DMS53 treated with DMSO at 0.1 percent for 48 hours (cell line): ENCODE results near the gene SLIT3.

Source experiments
- DNase-seq: peaks from one replicate; lab custom pipeline; 2025; ENCODE audit not compliant: unreplicated experiment; lab: John Stamatoyannopoulos, UW

Gene SLIT3

GRCh38 chr5:168976311-168976970, 324.5 kb downstream of the SLIT3 start:
- DNase-seq: no peak

- DNase-seq: no peak
These were observed 325.6 kb downstream of the SLIT3 start for GRCh38 chr5:168975331-168975730.

DNA sequence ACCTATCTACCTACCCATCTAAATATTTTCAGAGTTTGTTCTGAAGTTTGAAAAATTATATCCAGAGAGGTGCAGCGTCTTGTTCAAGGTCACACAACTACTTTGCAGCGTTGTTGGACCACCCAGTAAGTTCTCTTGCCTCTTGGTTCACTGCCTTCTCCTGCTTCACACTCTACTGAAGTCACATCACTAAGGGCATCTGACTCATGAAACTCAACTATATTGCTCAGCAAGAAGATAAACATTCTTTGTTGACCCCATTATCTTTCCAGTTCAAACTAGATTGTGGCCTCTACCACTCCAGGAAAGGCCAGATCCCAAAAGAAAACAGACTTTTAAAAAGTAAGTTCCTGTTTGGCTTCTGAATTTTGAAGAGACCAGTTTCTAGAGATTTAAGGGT, 326.9 kb downstream of the SLIT3 start:
- no peak for DNase-seq

GRCh38 chr5:168972731-168973130, 328.2 kb downstream of the SLIT3 start:
- no peak for DNase-seq

- DNase-seq: no peak
These were observed 329.8 kb downstream of the SLIT3 start for GRCh38 chr5:168971100-168971499.

DNA sequence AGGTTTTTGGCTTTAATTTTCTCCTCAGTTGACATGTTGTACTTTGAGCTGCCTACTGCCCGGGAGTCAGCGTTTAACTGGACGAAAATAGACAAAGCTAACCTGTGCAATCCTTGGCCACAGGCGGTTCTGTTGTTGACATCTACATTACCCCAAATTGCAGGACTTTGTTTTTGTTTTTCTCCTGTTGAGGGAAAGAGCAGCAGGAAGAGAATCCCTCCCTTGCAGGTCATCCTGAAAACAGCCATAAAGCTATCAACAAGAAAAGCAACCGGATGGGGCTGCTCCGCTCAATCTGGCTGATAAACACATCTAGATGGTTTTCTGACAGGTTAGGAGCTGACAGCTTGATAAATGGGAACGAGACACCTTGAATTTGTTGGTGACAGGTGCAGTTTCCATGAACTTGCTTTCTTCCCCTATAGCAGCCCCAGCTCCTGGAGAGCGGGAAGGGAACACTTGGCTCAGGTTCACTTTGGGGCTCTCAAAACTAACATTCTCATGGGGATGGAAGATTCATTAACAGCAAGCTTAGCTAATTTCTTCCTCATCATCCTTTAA, 331.5 kb downstream of the SLIT3 start:
- DNase-seq: no peak

DNA sequence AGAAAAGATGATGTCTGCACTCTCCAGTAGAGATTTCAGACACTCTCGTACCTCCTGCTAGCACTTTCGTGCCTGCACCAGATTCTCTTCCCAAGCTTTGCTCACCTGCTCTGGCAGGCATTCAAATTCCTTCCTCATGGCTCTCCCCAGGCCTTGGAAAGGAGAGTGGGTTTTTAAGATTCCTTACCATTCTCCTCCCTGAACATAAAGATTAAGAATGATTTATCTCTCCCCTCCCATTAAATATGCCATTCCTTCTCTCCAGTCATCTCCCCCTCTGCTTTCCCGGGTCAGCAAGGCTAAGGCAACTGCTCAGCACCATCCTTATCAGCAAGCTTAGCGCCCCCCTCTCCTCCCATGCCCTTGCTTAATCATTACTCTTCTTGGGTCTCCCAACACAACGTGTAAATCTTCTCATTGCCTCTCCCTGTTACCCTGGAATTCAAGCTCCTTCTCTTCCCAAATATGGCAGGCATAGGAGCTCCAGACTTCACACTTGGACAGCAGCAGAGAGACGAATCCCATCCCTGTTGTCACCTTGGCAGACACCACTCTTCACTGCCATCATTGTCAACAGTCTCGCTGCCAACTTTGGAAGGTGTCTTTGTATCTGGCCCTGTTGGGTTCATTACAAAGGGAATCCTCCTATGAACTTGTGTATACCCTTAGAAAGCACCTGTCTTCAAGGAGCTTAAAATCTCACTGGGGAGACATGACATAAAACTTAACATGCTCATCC, 332.9 kb downstream of the SLIT3 start:
- no peak for DNase-seq

DNA sequence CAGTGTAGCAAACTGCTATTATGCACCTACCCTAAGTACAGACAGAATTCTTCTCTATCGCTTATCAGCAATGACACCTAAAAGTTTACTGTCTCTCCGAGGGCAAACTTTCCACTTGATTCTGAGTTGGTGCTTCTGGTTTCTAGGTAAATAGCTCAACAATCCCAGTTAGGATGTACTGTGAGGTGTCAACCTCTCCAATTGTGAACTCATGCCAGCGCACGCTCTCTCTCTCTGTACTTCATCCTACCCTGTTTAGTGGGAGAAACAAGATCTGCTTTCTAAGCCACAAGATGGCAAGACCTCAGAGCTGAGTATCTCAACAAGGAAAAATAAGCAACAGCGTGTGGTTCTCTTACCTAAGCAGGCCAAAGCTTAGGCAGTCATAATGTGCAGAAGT, 335.3 kb downstream of the SLIT3 start:
- no peak for DNase-seq

DNA sequence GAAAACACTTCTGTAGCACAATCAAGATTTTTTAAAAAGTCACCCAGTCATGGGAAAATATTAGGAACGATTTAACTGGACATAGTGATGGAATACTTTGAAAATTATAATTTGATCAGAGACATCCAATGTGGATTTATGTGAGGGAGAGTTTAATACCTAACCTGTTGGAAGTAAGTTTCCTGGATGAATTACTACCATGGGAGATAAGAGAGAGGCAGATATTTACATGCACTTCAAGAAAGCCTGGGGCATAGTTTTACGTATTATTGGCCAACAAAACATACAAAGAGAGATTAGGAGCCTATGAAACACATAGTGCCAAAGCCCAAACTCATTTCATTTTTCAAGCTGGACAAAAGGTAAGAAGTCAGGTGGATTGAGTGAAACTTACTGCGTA, 336.8 kb downstream of the SLIT3 start:
- no peak for DNase-seq

DNA sequence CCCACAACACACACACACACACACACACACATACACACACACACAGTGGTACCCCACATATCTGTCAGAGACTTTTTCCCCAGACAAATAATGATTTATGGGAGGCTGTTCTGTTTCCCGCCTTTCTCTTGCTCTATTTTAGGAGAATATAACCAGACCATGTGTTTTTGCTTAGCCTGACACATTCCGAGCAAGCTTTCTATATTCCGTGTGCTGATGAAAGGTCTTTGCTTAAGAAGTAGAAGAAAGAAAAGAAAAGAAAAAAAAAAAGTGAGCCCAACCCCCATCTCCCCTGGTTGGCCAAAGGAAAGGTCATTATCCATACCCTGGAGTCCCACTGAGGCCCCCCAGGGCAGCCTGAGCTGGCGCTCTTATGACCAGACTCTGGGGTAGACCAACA, 338.6 kb downstream of the SLIT3 start:
- no peak for DNase-seq

DNA sequence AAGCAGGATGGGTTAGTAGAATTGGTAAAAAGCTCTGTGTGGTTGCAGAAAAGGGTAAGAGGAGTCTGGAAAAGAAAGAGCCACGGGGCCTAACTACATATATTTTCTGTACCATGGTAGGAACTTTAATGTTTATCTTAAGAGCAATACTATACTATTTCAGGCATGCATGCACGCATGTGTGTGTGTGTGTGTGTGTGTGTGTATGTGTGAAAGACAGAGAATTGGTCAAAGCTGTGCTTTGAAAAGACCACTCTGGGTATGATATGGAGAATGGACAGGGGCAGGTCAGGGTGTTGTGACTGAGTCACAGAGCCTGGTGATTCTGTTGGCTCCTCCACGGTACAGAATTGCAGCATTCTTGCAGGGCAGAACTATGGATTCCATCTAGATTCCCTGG, 339.3 kb downstream of the SLIT3 start:
- DNase-seq: no peak

DNA sequence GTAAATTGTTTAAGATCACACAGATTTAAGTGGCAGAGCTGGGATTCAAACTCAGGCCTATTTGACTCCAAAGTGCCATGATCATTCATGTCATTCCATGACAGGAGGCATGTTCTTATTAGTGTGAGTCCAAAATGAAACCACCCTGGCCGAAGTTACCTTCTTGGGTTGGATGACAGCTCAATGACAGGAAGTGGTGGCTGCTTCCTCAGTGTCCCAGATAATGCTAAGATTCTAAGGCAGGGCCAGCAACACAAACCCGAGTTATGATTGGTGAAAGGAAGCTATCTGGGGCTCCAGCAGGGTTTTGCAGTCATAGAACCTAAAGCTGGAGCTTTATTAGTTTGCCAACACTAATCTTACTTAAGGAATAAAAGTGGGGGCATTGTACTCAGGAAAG, 340.4 kb downstream of the SLIT3 start:
- no peak for DNase-seq

- no peak for DNase-seq
These were observed 347.6 kb downstream of the SLIT3 start for GRCh38 chr5:168953351-168953750.

DNA sequence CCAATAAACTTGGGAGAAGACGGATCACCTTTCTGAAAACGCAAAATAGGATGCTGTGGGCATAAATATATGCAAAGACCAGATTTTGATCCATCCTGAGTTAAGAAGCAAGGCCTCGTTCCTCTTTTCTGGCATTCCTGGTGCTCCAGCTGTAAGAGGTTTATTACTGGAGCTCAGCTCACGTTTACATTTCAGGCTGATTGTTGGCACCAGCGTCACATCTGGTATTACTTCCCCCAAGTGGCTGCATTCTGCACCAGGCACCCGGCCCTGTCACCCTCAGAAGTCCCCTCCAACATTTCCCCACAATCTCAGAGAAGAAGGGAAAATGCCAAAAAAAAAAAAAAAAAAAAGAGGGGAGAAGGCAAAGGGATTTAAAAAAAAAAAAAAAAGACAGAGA, 348.7 kb downstream of the SLIT3 start:
- DNase-seq: no peak

GRCh38 chr5:168951769-168952168, 349.2 kb downstream of the SLIT3 start:
- DNase-seq: no peak

- DNase-seq: no peak
These were observed 349.6 kb downstream of the SLIT3 start for GRCh38 chr5:168951356-168951755.

GRCh38 chr5:168950241-168950951, 350.5 kb downstream of the SLIT3 start:
- no peak for DNase-seq

DNA sequence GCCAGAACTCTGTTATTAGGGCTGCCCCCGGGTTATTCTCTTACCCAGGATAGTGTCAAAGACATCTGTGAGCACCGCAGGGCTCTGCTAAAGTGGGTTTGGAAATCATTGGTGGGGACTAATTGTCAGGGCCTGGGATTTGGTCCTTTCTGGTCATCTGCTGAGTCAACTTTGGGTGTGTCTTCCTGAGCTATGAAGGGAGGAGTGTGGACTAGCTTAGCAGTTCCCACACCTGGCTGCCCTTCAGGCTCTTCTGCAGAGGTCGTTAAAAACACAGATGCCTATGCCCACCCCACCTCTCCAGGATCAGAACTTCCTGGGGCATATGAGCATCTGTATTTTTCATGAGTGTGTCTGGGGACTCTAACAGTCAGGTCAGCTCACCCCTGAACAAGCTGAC, 352.2 kb downstream of the SLIT3 start:
- no peak for DNase-seq

- DNase-seq: no peak
These were observed 353.6 kb downstream of the SLIT3 start for GRCh38 chr5:168947212-168947868.

- DNase-seq: no peak
These were observed 354.6 kb downstream of the SLIT3 start for GRCh38 chr5:168946363-168946762.

GRCh38 chr5:168944004-168944403, 356.9 kb downstream of the SLIT3 start:
- no peak for DNase-seq
